Activated CD8-positive, alpha-beta memory T cell treated with anti-CD3 and anti-CD28 coated beads for 36 hours (primary cell): Measurements from ENCODE around the gene NAV2. TPM values are rescaled to one million over a fixed set of nuclear protein-coding genes. Genes with fewer than 3 reads are reported as not detected.

Source experiments
- CTCF ChIA-PET: fragments of 350-600 bp; sonication (Branson Sonifier 250); formaldehyde crosslinking; loops from one replicate; lab custom pipeline; 2021; ENCODE audit warnings: antibody characterized with exemption; lab: Charles Lee
- POLR2A ChIA-PET: fragments of 350-600 bp; sonication (Branson Sonifier 250); formaldehyde crosslinking; loops from one replicate; lab custom pipeline; 2021; ENCODE audit warnings: antibody characterized with exemption; lab: Charles Lee
- total RNA-seq, 2 experiments: library from RNA; stranded (reverse); gene quantifications; one replicate each; pipeline ENCODE4 v1.2.3, GENCODE V29; 2021

NAV2 gene
- total RNA-seq, 2 experiments from 2014 or later = 0.23 to 0.25 TPM

DNA sequence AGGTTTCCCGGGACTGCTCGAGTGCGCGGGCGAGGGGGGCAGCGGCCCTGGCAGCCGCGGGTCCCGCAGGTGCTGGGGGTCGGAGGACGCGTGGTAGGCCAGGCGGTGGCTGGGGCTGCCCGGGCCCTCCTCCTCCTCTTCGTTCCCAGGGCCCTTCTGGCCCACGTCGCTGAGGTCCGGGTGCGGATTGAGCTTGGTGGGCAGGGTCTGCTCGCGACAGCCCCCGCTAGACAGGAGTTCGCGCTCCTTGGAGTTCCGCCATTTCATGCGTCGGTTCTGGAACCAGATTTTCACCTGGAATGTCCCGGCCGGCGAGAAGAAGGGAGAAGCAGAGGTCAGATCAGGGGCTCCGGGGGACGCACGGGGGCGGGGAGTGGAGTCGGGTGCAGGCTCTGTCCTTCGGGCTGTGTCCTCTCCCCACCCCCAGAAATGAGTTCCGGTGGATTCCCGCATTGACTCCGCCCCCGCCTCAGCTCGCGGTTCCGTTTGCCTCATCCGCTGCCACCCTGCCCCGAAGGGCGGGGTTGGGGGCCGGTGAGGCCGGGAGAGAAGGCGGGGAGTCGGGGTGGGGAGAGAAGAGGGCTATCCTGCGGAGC lies 443.7 kb downstream of the NAV2 start:
- POLR2A ChIA-PET = no interaction called here

DNA sequence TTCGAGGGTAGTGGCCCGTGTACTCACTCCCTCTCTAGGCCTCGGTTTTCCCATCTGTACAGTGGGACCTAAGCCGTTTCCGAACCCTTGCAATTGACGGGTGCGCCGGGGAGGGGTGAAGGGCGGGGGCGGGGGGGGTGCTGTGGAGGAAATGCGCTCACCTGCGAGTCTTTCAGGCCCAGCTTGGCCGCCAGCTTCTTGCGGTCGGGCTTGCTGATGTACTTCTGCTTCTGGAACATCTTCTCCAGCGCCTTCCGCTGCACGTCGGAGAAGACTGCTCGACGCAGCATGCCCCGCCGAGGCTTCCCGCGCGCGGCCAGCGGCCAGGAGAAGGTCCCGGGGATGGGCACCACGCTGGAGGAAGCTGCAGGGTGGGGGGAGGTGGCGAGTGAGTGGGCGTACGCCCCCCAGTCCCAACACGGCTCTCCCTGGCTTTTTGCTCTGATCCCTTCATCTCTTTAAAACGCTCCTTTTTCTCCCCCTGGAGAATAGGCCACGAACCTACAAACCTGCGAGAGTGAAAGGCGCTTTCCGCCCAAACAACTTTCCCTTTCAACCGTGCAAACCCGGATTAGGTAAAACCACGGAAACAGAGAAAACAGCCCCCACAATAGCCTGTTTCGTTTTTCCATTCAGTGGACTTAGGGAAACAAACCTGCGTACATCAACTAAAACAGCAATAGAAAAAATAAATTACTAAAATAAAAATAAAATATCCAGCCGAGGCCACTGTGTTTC lies 444.4 kb downstream of the NAV2 start:
- POLR2A ChIA-PET = no interaction called here

More for the DNA sequence above, 443.7 kb downstream of the NAV2 start:
- CTCF ChIA-PET = interaction anchor here (0.6 to 1.0 kb wide), 2 partner anchors 13 to 194 kb away, joined by 3 read pairs; no protein-coding TSS in a partner anchor

DNA sequence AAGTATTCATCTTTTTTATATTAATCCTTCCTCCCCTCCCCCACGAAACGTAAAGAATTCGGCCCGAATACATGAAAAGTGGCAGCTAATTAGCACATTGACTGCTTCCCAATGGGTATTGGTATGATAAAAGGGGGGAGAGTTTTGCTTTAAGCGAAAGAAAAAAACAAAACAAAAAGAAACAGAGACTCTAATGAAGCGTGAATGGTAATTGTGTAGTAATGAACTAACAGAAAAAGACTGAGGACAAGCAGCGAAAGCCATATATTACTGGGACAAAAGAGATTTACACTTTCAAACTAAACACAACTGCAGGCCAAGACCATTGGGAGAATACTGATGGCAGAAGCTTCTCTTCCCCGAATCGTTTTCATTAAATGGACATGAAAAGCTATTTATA lies 445.1 kb downstream of the NAV2 start:
- CTCF ChIA-PET = no interaction called here

More for the DNA sequence above, 444.4 kb downstream of the NAV2 start:
- CTCF ChIA-PET = interaction anchor here (0.6 to 1.0 kb wide), 2 partner anchors 13 to 194 kb away, joined by 3 read pairs; no protein-coding TSS in a partner anchor

DNA sequence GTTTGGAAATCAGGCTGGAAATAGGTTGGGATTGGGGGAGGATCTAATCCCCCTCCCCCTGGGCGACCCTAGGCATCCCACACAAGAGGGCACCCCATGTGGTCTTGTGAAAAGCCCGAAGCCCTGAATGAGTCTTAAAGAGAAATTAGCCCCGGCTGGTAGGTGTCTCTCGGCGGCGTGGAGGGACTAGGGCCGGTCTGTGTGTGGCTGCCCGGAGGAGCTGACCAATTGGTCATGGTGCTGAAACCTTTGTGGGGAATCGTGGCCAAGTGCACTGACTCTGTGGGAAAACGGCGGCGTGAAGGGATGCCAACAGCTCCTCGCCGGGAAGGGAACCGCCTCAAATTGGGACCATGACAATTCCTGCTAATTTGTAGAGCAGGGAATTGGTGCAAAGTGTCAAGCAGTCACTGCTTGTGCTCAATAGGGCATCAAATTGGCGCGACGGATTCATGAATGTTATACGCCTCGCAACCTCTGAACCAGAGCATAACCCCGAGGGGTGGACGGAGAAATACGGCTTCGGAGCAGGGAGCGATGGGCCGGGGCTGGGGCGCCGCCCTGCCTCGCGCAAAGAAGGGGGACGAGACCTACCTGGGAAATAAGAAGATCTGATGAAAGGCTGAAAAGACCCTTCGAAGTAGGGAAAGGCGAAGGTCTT lies 446.1 kb downstream of the NAV2 start:
- CTCF ChIA-PET = no interaction called here

More for the DNA sequence above, 445.1 kb downstream of the NAV2 start:
- POLR2A ChIA-PET = no interaction called here

DNA sequence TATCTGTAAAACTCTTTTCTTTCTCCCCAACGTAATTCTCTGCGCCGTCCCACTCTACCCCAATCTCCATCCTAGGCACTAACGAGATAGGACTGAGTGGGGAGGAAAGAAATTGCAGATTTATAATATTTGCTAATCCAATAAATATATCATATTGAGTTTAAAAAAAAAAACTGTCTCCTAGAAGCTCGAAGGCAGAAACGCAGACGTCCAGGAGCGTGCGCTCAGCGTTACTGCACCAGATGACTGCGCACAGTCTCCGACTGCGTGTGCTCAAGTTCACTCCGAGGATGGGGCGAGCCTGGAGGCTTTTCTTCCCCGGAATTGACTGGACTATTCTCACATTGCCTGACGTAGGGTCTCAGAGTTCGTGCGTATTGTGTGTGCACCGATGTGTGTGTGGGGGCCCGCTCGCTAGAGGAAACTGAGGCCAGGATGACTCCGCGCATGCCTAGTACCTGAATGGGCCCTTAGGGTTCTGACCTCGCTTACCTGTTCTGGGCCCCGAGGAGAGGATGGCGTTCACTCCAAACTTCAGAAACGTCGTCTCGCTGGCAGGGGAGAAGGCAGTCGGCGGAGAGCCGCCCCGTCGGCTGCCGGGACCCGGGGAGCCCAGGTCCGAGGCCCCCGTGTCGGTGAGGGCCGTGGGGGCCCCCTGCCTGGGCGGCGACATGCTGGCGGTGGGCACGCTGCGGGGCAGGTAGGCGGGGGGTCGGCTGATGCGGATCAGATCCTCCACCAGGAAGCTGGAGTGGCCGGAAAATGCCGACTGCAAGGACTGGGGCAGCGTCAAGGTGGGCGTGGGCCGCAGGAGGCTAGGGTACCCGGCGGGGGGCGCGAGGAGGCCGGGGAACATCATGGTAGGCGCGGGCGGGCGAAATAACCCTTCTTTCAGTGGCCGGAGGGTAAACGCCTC lies 447.1 kb downstream of the NAV2 start:
- ChIA-PET CTCF (no interaction called here), POLR2A (no interaction called here)

More for the DNA sequence above, 446.1 kb downstream of the NAV2 start:
- POLR2A ChIA-PET = no interaction called here

DNA sequence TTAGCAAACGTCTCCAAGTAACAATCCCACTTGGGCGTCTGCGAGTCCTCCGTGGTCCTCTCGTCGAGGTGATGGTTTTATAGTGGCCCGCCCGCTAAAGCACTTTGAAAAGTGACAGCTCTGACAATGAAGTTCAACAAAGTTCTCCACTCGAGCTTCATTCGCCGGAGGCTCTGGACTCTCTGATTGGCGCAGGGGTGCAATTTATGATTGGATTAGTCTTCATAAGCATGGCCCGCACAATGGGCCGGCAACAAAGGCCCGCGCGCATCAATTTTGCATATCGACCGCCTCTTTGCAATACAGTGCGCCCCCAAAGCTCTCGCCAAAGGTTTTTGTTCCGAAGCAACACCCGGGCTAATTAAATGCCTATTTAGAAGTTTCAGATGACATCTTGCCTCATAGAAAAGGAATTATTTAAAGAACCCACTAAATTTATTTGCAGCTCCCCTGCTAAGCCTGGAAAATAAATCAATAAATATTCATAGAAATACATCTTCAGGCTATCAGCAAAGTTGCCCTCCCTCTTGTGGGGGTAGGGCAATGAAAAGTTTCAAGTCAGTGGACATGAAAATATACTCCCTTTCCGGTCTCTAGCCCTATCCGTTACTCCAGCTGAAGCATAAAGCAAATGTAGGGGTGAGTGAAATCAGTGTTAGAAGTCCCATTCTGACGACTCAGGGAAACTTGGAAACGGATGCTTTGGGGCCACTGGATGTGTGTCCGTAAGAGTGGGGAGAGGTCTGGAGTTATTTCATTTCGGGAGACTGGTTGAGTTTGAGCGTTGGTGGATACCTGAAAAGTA lies 448.0 kb downstream of the NAV2 start, which contains the start of gene DBX1:
TSS of gene DBX1 (minus strand) at position 51 of the 805 bp plus-strand sequence. CDS start 151 bp downstream, outside the sequence.
- CTCF ChIA-PET = no interaction called here
- POLR2A ChIA-PET = no interaction called here

DNA sequence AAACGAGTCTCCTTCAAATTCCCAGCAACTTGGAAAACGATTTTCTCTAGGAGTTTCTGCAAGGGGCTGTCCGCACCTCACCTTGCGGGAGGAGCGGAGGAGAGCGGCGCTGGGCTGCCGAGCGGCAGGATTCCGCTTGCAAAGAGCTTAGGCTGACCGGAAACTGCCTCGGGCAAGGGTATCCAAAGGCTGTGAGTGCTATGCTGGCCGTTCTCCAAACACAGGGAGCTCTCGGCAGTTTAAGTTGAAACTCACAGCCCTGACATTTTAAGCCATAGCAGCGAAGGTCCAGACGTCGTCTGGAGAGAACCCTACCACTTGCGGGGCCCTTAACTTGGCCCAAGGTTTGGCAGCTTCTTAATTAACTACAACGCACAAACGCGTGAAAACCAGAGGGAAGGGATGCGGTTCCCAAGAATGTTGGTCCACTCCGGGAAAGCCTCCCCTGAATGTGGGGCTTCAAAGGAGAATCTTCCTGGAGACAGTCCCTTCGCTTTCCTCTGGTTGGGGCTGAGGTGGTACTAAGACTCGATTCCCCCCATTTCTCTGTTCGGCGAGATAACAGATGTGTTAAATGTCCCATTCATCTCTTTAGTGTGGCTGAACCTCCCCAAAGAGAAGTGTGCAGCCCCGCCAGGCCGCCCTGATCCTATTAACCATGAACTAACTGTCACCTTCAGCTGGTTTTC lies 448.7 kb downstream of the NAV2 start:
- ChIA-PET POLR2A (no interaction called here), CTCF (no interaction called here)

DNA sequence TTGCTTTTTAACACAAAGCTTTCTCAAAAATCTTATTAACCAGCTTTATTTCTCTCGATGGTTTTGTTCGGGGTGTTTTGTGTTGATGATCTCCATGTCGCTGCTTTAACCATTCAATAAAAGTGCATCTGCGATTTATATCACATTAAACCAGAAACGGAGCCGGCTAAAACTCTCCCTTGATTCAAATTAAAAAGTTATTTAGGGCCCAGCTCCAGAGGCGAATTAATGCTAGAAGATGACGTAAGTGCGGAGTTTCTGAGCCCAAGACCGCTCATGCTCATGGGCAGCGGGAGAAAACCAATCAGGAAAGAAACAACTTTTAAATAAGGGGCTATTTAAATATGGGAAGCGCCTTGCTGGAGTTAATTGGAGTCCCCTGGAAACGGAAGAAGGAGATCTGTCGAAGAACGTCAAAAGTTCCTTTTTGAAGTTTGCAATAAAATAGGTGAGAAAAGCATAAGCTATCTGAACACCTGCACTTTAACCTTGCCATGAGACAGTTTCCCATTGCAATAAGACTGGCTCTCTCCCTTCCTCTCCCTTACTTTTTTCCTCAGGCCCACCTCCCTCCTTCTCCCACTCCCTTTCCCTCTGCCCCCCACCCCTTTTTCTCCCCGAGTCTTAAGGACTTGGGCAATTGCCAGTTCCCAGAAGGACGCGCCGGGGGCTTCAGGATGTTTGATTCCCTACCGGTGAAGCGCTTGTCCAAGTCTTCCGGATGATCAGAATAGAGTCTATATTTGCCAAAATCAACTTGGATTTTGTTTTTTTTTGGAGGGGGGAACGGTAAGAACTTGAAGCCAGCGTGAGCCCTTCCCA lies 449.5 kb downstream of the NAV2 start:
- POLR2A ChIA-PET = no interaction called here
- CTCF ChIA-PET = no interaction called here

DNA sequence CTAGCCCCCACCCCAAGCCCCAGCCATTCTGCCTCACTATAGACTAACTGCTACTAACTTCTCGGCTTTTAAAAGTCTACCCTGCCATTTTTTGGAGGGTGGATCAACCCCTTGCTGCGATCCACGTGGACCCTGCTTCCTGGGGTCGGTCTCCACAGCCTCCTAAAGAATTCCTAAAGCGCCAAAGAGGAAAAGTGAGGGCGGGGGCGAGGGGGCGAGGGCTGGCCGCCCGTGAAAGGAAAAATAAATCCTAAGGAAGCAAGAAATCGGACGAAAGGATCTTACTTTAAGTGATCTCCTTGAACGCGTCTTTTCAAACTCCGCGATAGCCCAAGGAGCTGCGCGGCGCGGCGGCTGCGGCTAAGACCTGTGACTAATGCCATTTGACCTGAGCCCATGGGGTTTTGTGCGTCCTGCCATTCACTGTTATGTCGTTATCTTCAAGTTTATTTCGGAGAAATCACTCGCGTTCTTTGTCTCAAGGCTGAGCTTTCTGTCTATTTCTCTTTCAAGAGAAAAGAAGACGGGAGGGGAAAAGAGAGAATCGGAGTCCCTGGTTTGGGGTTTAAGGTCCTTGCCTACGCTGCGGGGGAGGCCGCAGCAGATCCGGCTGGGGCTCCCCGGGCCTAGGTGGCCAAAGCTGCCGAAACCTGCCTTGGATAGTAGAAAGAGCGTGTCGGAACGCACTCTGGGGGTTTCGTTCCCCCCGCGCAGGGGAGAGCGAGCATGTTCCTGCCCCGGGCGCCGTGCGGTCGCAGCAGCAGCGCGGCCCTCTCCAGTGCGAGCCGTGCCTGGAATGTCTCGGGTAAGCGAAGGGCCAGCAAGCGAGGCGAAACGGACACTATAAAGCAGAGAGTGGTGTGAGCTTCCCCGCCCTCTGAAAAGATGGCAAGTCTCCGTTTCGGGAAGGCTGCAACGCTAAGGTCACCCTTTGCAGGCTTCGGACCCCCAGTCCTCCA lies 450.5 kb downstream of the NAV2 start:
- ChIA-PET POLR2A (no interaction called here), CTCF (no interaction called here)

DNA sequence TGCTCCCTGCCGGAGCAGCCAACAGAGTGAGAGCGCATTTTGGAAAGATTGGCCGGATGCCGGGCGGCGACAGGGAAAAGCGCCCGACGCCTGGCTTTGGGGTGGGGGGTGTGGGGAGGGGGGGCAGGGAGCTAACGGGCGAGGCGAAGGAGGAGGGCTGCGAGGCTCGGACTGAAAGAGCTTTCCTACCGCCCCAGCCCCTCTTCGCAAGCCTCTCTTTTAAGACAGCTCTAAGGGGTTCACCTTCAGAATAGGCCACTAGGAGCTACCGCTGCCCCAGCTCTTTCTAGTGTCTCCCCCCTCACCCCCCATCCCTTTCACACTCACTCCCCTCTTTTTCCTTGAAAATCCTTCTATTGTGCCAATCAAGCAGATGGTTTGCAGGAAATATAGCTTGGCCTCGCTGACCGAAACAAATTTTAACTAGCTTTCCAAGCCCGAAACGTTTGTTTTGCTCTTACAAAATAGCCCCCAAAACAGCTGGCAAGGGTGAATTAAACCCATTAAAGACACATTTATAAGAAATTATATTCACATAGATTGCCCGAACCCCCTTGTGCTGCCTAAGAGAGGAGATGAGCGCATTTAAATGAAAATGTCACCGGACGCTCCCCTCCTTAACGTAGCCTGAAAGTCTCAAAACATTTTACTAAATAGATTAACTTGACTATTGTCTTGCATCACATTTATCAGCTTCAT lies 451.3 kb downstream of the NAV2 start:
- POLR2A ChIA-PET = no interaction called here
- CTCF ChIA-PET = interaction anchor here (0.6 kb wide), 1 partner anchor 426 kb away, joined by 3 read pairs; no protein-coding TSS in a partner anchor
